GM12878 (cell line): ENCODE measurements around the gene PEX11A. TPM values are rescaled to one million over a fixed set of nuclear protein-coding genes. Genes with fewer than 3 reads are reported as not detected.

Experiments used
- ATAC-seq: fragments of 200-7000 bp; cut with Tn5 transposase; 3 replicates; pipeline ENCODE4 v1.9.1; 2020; ENCODE audit warnings: mild to moderate bottlenecking, moderate library complexity
- BruUV-seq: library from RNA; stranded (reverse); fragments of 400-500 nt; replicated peaks from 2 replicates; lab custom pipeline; 2021; lab: Mats Ljungman, UMichigan
- CTCF ChIA-PET: fragments of 300-600 bp; sonication (Branson Sonifier 250); formaldehyde crosslinking; extraction: SDS; loops from one replicate; lab custom pipeline; 2021; ENCODE audit warnings: inconsistent platforms; lab: Yijun Ruan, JAX
- POLR2A ChIA-PET: fragments of 350-600 bp; formaldehyde crosslinking; extraction: SDS; loops from one replicate; lab custom pipeline; 2021; ENCODE audit warnings: inconsistent platforms; lab: Charles Lee
- RAD21 ChIA-PET: fragments of 300-600 bp; sonication (Branson Sonifier 250); formaldehyde crosslinking; loops from one replicate; lab custom pipeline; 2023; ENCODE audit warnings: antibody characterized with exemption; ENCODE audit not compliant: unreplicated experiment; lab: Charles Lee
- SMC1A ChIA-PET: fragments of 300-600 bp; sonication (Branson Sonifier 250); formaldehyde crosslinking; loops from one replicate; lab custom pipeline; 2023; ENCODE audit not compliant: unreplicated experiment, uncharacterized antibody; lab: Charles Lee
- DNase-seq: peaks from one replicate; pipeline ENCODE4 v3.0.0-alpha.2; 2011; ENCODE audit warnings: low read depth, low spot score
- FAIRE-seq: peaks from 3 replicates; lab custom pipeline; 2011; peaks lifted over from hg19 to GRCh38; lab: Jason Lieb, UNC
- H2AFZ ChIP-seq: 2 replicates; pipeline ENCODE4 v1.6.0; 2011; ENCODE audit warnings: low read depth, low read length, control low read depth; ENCODE audit not compliant: control insufficient read depth
- H3K27ac ChIP-seq: 2 replicates; pipeline ENCODE4 v1.5.1; 2011; ENCODE audit warnings: control low read depth; ENCODE audit not compliant: control insufficient read depth, insufficient read depth
- H3K27me3 ChIP-seq, 2 experiments: replicated peaks in 1 of 2; 2 replicates each; pipeline versions ENCODE4 v1.6.0 to v1.6.1; 2011; ENCODE audit warnings: low read length in 1 of 2; ENCODE audit not compliant: control insufficient read depth in 2 of 2, insufficient read depth in 2 of 2
- H3K36me3 ChIP-seq, 2 experiments: 2 replicates each; pipeline ENCODE4 v1.5.1; 2011; ENCODE audit warnings: low read length in 1 of 2; ENCODE audit not compliant: control insufficient read depth in 2 of 2, insufficient read depth in 2 of 2
- H3K4me1 ChIP-seq: 2 replicates; pipeline ENCODE4 v1.6.1; 2011; ENCODE audit warnings: mild to moderate bottlenecking, low read length, moderate library complexity, mixed read lengths; ENCODE audit not compliant: control insufficient read depth, insufficient read depth
- H3K4me2 ChIP-seq: 2 replicates; pipeline ENCODE4 v1.6.0; 2011; ENCODE audit warnings: control low read depth; ENCODE audit not compliant: control insufficient read depth, insufficient read depth
- H3K4me3 ChIP-seq: fragments of 200-600 bp; sonication (generic); 2 replicates; pipeline ENCODE4 v1.5.1; 2016
- H3K79me2 ChIP-seq: 2 replicates; pipeline ENCODE4 v1.6.0; 2011; ENCODE audit warnings: low read length; ENCODE audit not compliant: control insufficient read depth, insufficient read depth
- H3K9ac ChIP-seq: 2 replicates; pipeline ENCODE4 v1.8.0; 2011; ENCODE audit warnings: low read length, control low read depth, mixed read lengths; ENCODE audit not compliant: control insufficient read depth, insufficient read depth
- H3K9me3 ChIP-seq: replicated peaks from 3 replicates; pipeline ENCODE4 v1.5.1; 2011; ENCODE audit warnings: mild to moderate bottlenecking, low read length; ENCODE audit not compliant: control insufficient read depth, insufficient read depth
- H4K20me1 ChIP-seq: 2 replicates; pipeline ENCODE4 v1.6.0; 2011; ENCODE audit not compliant: control insufficient read depth, insufficient read depth
- EZH2 ChIP-seq: IDR thresholded peaks from 2 replicates; pipeline ENCODE4 v1.6.1; 2012; ENCODE audit warnings: low read depth, mild to moderate bottlenecking, control low read depth, inconsistent platforms, low read length, borderline replicate concordance; ENCODE audit not compliant: control insufficient read depth
- FOXK2 ChIP-seq: fragments of 450-650 bp; IDR thresholded peaks from 2 replicates; pipeline ENCODE4 v1.6.1; 2017; ENCODE audit warnings: mild to moderate bottlenecking, moderate library complexity
- GATAD2B ChIP-seq: fragments of 450-650 bp; conservative IDR thresholded peaks from 2 replicates; pipeline ENCODE4 v1.6.1; 2017; ENCODE audit warnings: low read depth, mild to moderate bottlenecking, moderate library complexity
- POLR2AphosphoS2 ChIP-seq: IDR thresholded peaks from 2 replicates; pipeline ENCODE4 v1.6.1; 2011; ENCODE audit warnings: low read depth, mild to moderate bottlenecking, low read length, improper control_type of control experiment, moderate library complexity
- SMAD5 ChIP-seq: IDR thresholded peaks from 2 replicates; pipeline ENCODE4 v1.6.1; 2016; ENCODE audit warnings: antibody characterized with exemption, low read depth
- USF1 ChIP-seq: IDR thresholded peaks from 2 replicates; pipeline ENCODE4 v1.6.1; 2011; ENCODE audit warnings: borderline replicate concordance, low read depth, mild to moderate bottlenecking, moderate library complexity, mixed read lengths, low read length; ENCODE audit not compliant: insufficient read depth; ENCODE audit errors: extremely low read length
- WGBS: methylation state at CpG from one replicate; pipeline ENCODE4 v1.1.6; 2016; ENCODE audit warnings: low lambda C conversion rate; ENCODE audit not compliant: insufficient replicate concordance, insufficient coverage; ENCODE audit errors: missing lambda C conversion rate; 5-methylcytosine and 5-hydroxymethylcytosine counted together
- in situ Hi-C: fragments of 300-500 bp; cut with MboI; formaldehyde crosslinking; loops from 9 replicates; pipeline ENCODE4 v1.14.3; 2018; ENCODE audit warnings: mixed read lengths
- intact Hi-C: fragments of 100-400 bp; cut with micrococcal nuclease; formaldehyde crosslinking; loops from one replicate; pipeline ENCODE4 v1.14.2; 2022; ENCODE audit not compliant: unreplicated experiment
- polyA plus RNA-seq, 11 experiments: library from polyadenylated mRNA; depleted of rRNA in 4 of 11; unstranded in 6 of 11; stranded (reverse) in 5 of 11; fragments of >200 nt; fragmentation: Nextera tagmentation in 4 of 11; fragmentation: Illumina TruSeq in 1 of 11; extraction: Ambion mirVana in 4 of 11; extraction: Trizol in 1 of 11; gene quantifications; 1 replicate in 1 of 11; 2 replicates in 10 of 11; pipeline versions ENCODE4 v1.2.1 to v1.2.3, GENCODE V29; 2011 to 2016; ENCODE audit warnings: inconsistent platforms in 2 of 11, missing spikeins in 2 of 11, low read depth in 1 of 11
- total RNA-seq, 4 experiments: library from RNA; depleted of rRNA in 3 of 4; stranded (reverse); fragments of >200 nt in 3 of 4; fragmentation: Illumina TruSeq in 1 of 4; extraction: Trizol in 1 of 4; gene quantifications; 2 replicates each; pipeline versions ENCODE4 v1.2.1 to v1.2.3, GENCODE V29; 2013 to 2021
- TF ChIP-seq, protein P1 (sequence below): fragments of 450-650 bp; IDR thresholded peaks from 2 replicates; pipeline ENCODE4 v1.6.1; 2016; ENCODE audit warnings: mild to moderate bottlenecking, moderate library complexity, borderline replicate concordance

Gene PEX11A
- total and polyA plus RNA-seq, 10 of the 15 experiments (the other 5 are each of a cell fraction or from before 2014, with no cell fraction given): 1.4 to 2.8 (median 2.0) TPM

DNA sequence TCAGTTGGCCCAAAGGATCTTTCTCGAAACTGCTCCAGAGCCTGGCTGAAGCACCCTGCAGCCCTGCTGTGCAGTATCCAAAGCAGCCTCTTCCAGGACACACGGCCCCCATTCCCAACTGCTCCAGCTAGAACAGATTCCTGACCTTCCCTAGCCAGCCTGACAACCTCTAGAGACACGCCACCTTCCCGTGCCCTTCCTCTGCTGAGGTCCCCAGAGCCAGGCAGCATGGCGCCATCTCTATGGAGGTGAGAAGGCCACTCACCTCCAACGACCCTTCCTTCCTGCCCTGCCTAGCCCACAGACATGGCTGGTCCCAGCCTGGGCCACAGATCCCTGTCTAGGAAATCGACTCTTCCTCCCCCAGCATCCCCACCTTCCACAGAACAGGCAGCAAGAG, 38.4 kb downstream of the PEX11A start:
- ChIA-PET CTCF (no interaction called here), RAD21 (no interaction called here), POLR2A (no interaction called here)
- Histone ChIP-seq H3K27ac (no peak overlapping the region), H3K36me3 (no peaks in the 10 kb centered on the region), H3K27me3 (peaks cover 0 to 8% of the 10 kb centered on the region in 2 experiments; a peak in 3 of 4 replicates), H3K9ac (no peak overlapping the region)
- WGBS: 25% methylated on average over 7 of the region's 7 CpGs
- no peak; the same call in 2 of the 3 replicates for ATAC-seq
- intact Hi-C loops: no loop called here
- BruUV-seq: no TSS peak
- no peak for TF ChIP-seq SMAD5
- no peak for TF ChIP-seq FOXK2
- no peak for TF ChIP-seq POLR2AphosphoS2
- no peak for TF ChIP-seq EZH2
- TF ChIP-seq GATAD2B: no peak
- TF ChIP-seq USF1: no peak
- TF ChIP-seq, protein P1, sequence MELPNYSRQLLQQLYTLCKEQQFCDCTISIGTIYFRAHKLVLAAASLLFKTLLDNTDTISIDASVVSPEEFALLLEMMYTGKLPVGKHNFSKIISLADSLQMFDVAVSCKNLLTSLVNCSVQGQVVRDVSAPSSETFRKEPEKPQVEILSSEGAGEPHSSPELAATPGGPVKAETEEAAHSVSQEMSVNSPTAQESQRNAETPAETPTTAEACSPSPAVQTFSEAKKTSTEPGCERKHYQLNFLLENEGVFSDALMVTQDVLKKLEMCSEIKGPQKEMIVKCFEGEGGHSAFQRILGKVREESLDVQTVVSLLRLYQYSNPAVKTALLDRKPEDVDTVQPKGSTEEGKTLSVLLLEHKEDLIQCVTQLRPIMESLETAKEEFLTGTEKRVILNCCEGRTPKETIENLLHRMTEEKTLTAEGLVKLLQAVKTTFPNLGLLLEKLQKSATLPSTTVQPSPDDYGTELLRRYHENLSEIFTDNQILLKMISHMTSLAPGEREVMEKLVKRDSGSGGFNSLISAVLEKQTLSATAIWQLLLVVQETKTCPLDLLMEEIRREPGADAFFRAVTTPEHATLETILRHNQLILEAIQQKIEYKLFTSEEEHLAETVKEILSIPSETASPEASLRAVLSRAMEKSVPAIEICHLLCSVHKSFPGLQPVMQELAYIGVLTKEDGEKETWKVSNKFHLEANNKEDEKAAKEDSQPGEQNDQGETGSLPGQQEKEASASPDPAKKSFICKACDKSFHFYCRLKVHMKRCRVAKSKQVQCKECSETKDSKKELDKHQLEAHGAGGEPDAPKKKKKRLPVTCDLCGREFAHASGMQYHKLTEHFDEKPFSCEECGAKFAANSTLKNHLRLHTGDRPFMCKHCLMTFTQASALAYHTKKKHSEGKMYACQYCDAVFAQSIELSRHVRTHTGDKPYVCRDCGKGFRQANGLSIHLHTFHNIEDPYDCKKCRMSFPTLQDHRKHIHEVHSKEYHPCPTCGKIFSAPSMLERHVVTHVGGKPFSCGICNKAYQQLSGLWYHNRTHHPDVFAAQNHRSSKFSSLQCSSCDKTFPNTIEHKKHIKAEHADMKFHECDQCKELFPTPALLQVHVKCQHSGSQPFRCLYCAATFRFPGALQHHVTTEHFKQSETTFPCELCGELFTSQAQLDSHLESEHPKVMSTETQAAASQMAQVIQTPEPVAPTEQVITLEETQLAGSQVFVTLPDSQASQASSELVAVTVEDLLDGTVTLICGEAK: no peak
- TF ChIP-seq, all 136 proteins: peak for 0
- Histone ChIP-seq H2AFZ (no peak overlapping the region), H3K4me2 (no peak overlapping the region), H3K79me2 (no peaks in the 10 kb centered on the region), H4K20me1 (no peaks in the 10 kb centered on the region), H3K9me3 (no peaks in the 10 kb centered on the region), H3K4me1 (no peaks in the 10 kb centered on the region), H3K4me3 (no peak overlapping the region)
- in situ Hi-C loops: no loop called here
- DNase-seq (no peak), FAIRE-seq (no peak)
- SMC1A ChIA-PET: no interaction called here
